Measurements from ENCODE around the gene DDO. TPM values are rescaled to one million over a fixed set of nuclear protein-coding genes. Genes with fewer than 3 reads are reported as not detected.

The DDO gene
- total and polyA plus RNA-seq, 9 of the 15 experiments (the other 6 are each of a cell fraction or from before 2014, with no cell fraction given) = not detected

GRCh38 chr6:110360676-110361075 lies 54.7 kb downstream of the DDO start:
- WGBS (ENCODE audit: insufficient coverage, low coverage, missing lambda C conversion rate) = 0% methylated on average over 3 of the region's 3 CpGs
- no peaks in the 10 kb centered on the region for H3K9me3 ChIP-seq (replicated peaks; ENCODE audit: control insufficient read depth, insufficient read depth, low read depth, low read length)
- no peak for FAIRE-seq
- no peak for TF ChIP-seq ZBTB33 (CRISPR knock-in tag; IDR thresholded peaks at IDR 0.05)
- TF ChIP-seq RFX1 (IDR thresholded peaks at IDR 0.05) = no peak
- no peak for TF ChIP-seq ZBTB34 (CRISPR knock-in tag; IDR thresholded peaks at IDR 0.05)
- TF ChIP-seq STAG1 (CRISPR knock-in tag; IDR thresholded peaks at IDR 0.05; ENCODE audit: borderline replicate concordance) = no peak
- TF ChIP-seq HMG20A (CRISPR knock-in tag; conservative IDR thresholded peaks at IDR 0.05) = no peak
- TF ChIP-seq ZNF407 (IDR thresholded peaks at IDR 0.05; ENCODE audit: low read depth) = no peak
- TF ChIP-seq DLX4 (CRISPR knock-in tag; IDR thresholded peaks at IDR 0.05) = no peak
- no peak for TF ChIP-seq MAFG (tag; conservative IDR thresholded peaks at IDR 0.05)
- TF ChIP-seq ETS1 (conservative IDR thresholded peaks at IDR 0.05; ENCODE audit: control insufficient read depth, low read depth, low read length) = no peak

More at GRCh38 chr6:110360676-110361075, 54.7 kb downstream of the DDO start:
- ATAC-seq (no peak), DNase-seq (ENCODE audit: extremely low read depth in 1 of 4, low spot score in 3 of 4) (no peak)
- intact Hi-C loops (cut with micrococcal nuclease) = no loop called here
- Histone ChIP-seq H3K79me2 (ENCODE audit: control insufficient read depth, insufficient read depth, low read length) (no peaks in the 10 kb centered on the region), H3K27ac (ENCODE audit: extremely low read depth, low read depth, low read length) (no peak overlapping the region), H3K9ac (ENCODE audit: insufficient read depth in 1 of 2, low read depth in 2 of 2, low read length in 2 of 2) (no peak overlapping the region), H3K9me1 (ENCODE audit: control insufficient read depth, insufficient read depth, low read length) (no peaks in the 10 kb centered on the region), H3K36me3 (ENCODE audit: control insufficient read depth, insufficient read depth, low read length) (no peaks in the 10 kb centered on the region), H3K27me3 (ENCODE audit: control insufficient read depth in 2 of 2, insufficient read depth in 2 of 2, low read length in 2 of 2) (peaks cover 19 to 25% of the 10 kb centered on the region in 2 experiments; a peak in 4 of 5 replicates), H4K20me1 (replicated peaks; ENCODE audit: control insufficient read depth, insufficient read depth, low read length) (no peaks in the 10 kb centered on the region), H3K4me3 (no peak overlapping the region), H3K4me1 (replicated peaks in 1 of 2; ENCODE audit: control insufficient read depth in 2 of 2, insufficient read depth in 2 of 2, low read length in 2 of 2) (no peaks in the 10 kb centered on the region; a peak in 2 of 5 replicates), H2AFZ (ENCODE audit: low read depth, low read length) (no peak overlapping the region), H3K4me2 (ENCODE audit: insufficient read depth, low read length) (no peak overlapping the region)
- ChIA-PET CTCF (ENCODE audit: low intra/inter-chr PET ratio) (no interaction called here), POLR2A (no interaction called here)
- in situ Hi-C loops (cut with MboI) = no loop called here
- BruUV-seq (replicated peaks) = no TSS peak
